ENCODE data around the gene XCR1.

The XCR1 gene

DNA sequence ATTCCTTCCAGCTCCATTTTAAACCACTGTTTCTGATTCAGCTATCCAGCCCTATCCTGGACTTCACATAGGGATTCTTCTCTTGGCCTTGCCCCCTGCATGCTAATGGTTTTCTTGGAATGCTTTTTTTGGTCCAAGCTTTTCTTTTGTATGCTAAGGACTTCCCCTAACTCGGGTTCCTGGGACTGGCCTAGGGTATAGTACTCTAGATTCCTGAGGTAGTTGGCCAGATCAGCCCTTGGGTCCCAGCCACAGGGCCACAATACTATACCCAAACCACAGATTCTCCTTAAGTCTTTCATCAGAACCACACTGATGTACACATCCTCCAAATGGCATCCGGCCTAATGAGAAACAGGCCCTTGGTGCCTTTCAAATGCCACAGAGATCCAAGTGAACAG is 34.5 kb downstream of the XCR1 start:
- H3K4me2 ChIP-seq: peak overlapping the region; percentile 90
- H3K36me3 ChIP-seq: peaks cover 19% of the 10 kb centered on the region
- 0 out of 2 replicates have a peak overlapping the region, but pooled peaks have one; percentile 10 for H3K27ac ChIP-seq

DNA sequence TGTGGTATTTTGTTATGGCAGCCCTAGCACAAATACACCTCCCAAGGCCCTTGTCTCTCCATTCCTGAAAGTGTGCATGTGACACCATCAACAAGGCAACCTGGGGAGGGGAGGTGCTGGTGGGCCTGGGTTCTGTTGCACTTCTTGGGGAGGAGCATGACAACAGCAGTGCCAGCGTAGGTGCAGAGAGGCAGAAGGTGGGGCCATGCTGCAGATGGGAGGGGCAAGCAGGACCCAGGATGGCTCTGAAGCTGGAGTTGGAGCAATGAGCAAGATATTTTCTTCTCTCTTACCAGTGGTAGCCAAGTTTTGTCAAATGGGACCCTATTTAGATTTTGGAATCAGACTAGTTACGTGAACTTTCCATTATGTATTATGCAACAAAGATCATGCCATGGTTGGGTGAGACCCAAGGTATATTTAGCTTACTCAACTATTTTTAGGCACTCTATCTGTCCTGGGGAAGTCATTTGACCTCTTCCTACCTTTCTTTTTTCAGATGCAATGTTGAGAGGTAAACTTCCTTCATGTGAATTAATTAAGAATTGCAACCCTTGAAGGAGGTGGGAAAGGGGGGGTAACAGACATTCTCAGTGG is 35.1 kb downstream of the XCR1 start:
- no peaks in the 10 kb centered on the region for H3K9me3 ChIP-seq
- H3K36me3 ChIP-seq: peaks cover 25% of the 10 kb centered on the region
- H3K4me3 ChIP-seq: no peak overlapping the region
- no peaks in the 10 kb centered on the region for H3K27me3 ChIP-seq
- H4K20me1 ChIP-seq: peaks cover 57% of the 10 kb centered on the region
- H3K27ac ChIP-seq: peak overlapping the region; percentile 10; the same call in 1 of the 2 replicates
- peak overlapping the region; percentile 90 for H3K4me2 ChIP-seq
- TF ChIP-seq Cebpa-rat (IDR thresholded peaks at IDR 0.05): no peak
- H3K4me1 ChIP-seq: peaks cover 42% of the 10 kb centered on the region
- no peak overlapping the region for H3K9ac ChIP-seq

More for the DNA sequence above, 34.5 kb downstream of the XCR1 start:
- Histone ChIP-seq H4K20me1 (peaks cover 52% of the 10 kb centered on the region), H3K27me3 (no peaks in the 10 kb centered on the region), H3K4me1 (peaks cover 42% of the 10 kb centered on the region), H3K4me3 (no peak overlapping the region), H3K9me3 (no peaks in the 10 kb centered on the region), H3K9ac (no peak overlapping the region)
- no peak for TF ChIP-seq Cebpa-rat (IDR thresholded peaks at IDR 0.05)

- H3K9ac ChIP-seq: no peak overlapping the region
- TF ChIP-seq Cebpa-rat (IDR thresholded peaks at IDR 0.05): no peak
- H3K27me3 ChIP-seq: no peaks in the 10 kb centered on the region
- no peaks in the 10 kb centered on the region for H3K9me3 ChIP-seq
- H3K36me3 ChIP-seq: peaks cover 32% of the 10 kb centered on the region
- peak overlapping the region; percentile 90 for H3K4me2 ChIP-seq
- no peak overlapping the region for H3K4me3 ChIP-seq
- H4K20me1 ChIP-seq: peaks cover 66% of the 10 kb centered on the region
- H3K4me1 ChIP-seq: peaks cover 41% of the 10 kb centered on the region
- peak overlapping the region; percentile 4; the same call in 1 of the 2 replicates for H3K27ac ChIP-seq
Observed at GRCh38 chr3:45991341-45991740, 35.9 kb downstream of the XCR1 start.

- H3K27ac ChIP-seq: no peak overlapping the region
Observed at GRCh38 chr3:45990181-45990580, 37.1 kb downstream of the XCR1 start.

DNA sequence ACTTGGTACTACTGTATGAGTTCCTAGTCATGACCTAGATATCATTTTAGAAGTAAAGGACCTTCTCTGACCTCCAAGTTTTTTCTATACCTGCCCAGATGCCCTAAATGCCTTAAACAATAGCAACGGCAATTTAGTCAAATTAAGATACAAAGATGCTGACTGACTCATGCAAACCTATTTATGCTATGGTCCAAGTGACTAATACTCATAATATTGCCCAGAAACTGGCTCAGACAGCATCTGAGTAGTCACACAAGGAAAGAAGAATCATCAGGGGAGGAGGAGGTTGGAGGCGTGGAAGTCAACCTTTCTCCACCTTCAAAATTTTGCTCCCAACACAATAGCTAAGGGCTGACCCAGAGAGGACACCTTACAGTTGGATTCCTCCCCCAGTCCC is 38.5 kb downstream of the XCR1 start:
- no peak overlapping the region for H3K4me3 ChIP-seq
- no peaks in the 10 kb centered on the region for H3K9me3 ChIP-seq
- H3K4me1 ChIP-seq: peaks cover 27% of the 10 kb centered on the region
- H3K27me3 ChIP-seq: no peaks in the 10 kb centered on the region
- no peak overlapping the region for H3K27ac ChIP-seq
- H3K36me3 ChIP-seq: peaks cover 58% of the 10 kb centered on the region
- H4K20me1 ChIP-seq: peaks cover 90% of the 10 kb centered on the region
- no peak overlapping the region for H3K9ac ChIP-seq
- H3K4me2 ChIP-seq: no peak overlapping the region
- no peak for TF ChIP-seq Cebpa-rat (IDR thresholded peaks at IDR 0.05)

More at GRCh38 chr3:45990181-45990580, 37.1 kb downstream of the XCR1 start:
- H3K9ac ChIP-seq: no peak overlapping the region
- peaks cover 36% of the 10 kb centered on the region for H3K4me1 ChIP-seq
- no peaks in the 10 kb centered on the region for H3K27me3 ChIP-seq
- H4K20me1 ChIP-seq: peaks cover 78% of the 10 kb centered on the region
- H3K36me3 ChIP-seq: peaks cover 44% of the 10 kb centered on the region
- no peaks in the 10 kb centered on the region for H3K9me3 ChIP-seq
- TF ChIP-seq Cebpa-rat (IDR thresholded peaks at IDR 0.05): no peak
- no peak overlapping the region for H3K4me3 ChIP-seq
- no peak overlapping the region for H3K4me2 ChIP-seq

DNA sequence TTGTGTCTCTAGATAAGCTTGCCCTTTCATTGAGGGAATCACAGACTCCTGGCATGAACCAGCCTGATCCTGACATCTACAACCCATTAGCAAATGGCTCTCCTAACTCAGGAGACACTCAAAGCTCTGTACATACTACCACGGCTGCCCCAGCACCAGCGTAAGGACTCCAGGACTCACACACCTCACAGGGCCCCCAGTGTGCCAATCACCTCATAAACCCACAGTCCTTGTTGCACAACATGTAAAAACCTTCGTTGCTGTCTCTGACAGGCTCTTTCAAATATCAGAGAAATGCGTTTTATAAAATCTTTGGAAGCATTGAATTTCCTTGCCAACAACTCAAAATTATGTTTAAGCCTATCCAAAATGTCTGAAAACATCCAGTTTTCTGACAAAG is 38.9 kb downstream of the XCR1 start:
- H3K27ac ChIP-seq: no peak overlapping the region

DNA sequence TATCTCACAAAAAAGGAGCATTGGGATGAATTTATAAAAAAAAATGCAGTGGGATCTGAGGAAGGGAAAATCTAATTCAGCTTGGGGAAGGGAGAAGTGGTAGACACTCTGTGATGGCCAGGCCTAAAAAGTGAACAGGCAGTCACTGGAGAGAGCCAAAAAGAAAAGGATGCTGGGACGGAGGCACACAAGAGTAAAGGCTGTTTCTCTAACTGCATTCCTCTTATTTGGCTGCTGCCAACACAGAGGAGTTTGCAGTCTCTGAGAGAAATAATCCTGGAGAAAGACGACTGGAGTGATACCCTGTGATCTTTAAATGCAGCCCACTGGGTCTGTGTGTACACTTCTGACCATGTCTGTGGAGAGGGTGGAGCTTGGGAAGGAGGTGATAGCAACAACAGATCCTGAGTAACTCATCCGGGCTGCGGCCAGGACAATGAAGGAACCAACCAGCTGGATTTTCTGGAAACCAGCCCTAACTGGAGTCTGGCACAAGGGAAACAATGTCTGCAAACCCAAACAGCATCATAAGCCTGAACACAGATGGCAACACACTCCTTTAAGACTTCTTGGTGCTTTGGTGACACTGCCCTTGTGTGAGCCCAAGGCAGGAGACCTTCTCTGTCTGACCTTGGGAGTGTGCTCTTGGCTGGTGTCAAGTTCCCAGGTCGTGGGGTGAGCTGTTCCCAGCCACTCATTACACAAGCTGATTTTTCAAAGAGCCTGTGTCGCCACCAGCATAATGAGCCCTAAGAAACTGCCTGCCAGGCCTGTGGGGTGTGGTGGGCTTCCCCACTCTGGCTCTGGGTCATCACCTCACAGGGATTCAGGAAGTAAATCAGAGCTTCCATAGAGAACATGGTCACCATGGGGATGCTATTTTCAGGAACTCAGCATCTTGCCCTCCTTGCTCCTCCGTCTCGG is 39.7 kb downstream of the XCR1 start:
- Histone ChIP-seq H3K4me1 (peaks cover 15% of the 10 kb centered on the region), H3K4me2 (no peak overlapping the region), H3K9ac (no peak overlapping the region), H3K4me3 (no peak overlapping the region), H4K20me1 (peaks cover 88% of the 10 kb centered on the region), H3K27me3 (no peaks in the 10 kb centered on the region), H3K9me3 (no peaks in the 10 kb centered on the region), H3K27ac (no peak overlapping the region), H3K36me3 (peaks cover 69% of the 10 kb centered on the region)
- TF ChIP-seq Cebpa-rat (IDR thresholded peaks at IDR 0.05): no peak

More for the DNA sequence above, 38.9 kb downstream of the XCR1 start:
- Histone ChIP-seq H3K27me3 (no peaks in the 10 kb centered on the region), H3K36me3 (peaks cover 62% of the 10 kb centered on the region), H3K9ac (no peak overlapping the region), H3K9me3 (no peaks in the 10 kb centered on the region), H3K4me1 (peaks cover 22% of the 10 kb centered on the region), H4K20me1 (peaks cover 90% of the 10 kb centered on the region), H3K4me2 (no peak overlapping the region), H3K4me3 (no peak overlapping the region)
- TF ChIP-seq Cebpa-rat (IDR thresholded peaks at IDR 0.05): no peak

DNA sequence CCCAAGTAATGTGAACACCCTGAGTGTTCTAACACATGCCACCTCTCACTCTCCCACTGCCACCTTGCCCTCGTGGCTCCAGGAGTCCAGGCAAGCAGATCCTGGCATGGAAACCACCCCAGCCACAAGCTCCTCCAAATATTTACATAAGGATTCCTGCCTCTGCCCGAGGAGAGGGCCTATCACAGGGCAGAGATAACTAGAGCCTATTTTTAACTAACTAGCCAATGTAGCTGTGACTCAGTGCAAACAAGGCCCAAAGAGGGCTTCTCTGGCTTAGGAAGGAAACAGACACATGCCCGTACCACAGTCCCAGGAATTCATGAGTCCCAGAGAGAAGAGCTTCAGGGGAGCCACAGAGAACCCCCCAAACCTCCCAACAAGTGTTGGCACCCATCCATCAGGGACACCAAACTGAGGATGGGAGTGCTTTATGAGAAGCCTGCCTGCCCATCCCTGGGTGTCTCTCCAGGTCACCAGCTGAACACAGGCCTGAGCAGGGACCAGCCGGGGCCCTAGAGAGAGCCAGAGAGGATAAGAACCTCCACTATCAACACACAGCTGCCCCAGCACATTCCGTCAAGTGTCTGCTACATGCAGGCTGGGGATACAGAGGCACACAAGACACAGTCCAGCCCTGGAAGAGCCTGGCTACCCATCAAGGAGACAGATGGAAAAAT is 40.8 kb downstream of the XCR1 start:
- no peak overlapping the region for H3K4me3 ChIP-seq
- no peaks in the 10 kb centered on the region for H3K9me3 ChIP-seq
- H3K36me3 ChIP-seq: peaks cover 74% of the 10 kb centered on the region
- TF ChIP-seq Cebpa-rat (IDR thresholded peaks at IDR 0.05): no peak
- peaks cover 86% of the 10 kb centered on the region for H4K20me1 ChIP-seq
- H3K27me3 ChIP-seq: no peaks in the 10 kb centered on the region
- peaks cover 10% of the 10 kb centered on the region for H3K4me1 ChIP-seq
- no peak overlapping the region for H3K9ac ChIP-seq
- H3K4me2 ChIP-seq: no peak overlapping the region
- H3K27ac ChIP-seq: no peak overlapping the region

DNA sequence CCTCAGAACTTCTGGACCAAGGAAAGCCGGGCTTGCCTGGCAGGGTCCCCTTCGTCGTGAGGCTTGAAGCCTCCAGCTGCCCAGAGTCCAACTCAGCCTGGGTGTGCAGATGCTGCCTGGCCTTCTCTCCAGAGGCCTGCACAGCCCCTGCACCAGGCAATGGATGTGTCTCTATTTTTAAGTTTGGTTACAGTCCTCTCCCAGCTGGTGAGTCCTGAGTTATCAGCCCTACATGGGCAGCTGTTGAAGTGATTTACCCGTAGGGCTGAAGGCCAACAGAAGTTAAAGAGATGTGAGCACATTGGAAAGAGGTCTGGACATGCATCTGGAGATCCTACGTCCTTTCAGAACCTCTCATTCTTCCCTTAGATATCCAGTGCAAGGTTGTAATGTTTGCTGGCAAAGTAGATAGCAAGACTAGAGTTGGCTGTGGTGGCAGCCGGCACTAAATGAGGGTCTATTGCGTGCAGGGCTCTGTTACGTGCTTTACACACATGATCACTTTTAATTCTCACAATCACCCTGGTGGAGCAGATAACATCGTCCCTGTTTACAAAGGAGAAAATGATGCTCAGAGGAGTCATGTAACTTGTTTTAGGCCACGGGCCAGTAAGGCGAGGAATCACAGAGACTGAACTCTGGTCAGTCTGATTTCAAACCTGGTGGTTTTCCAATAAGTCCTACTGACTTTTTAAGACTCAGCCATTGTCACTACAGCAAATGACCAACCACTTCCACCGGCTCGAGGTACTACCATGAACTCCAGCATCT is 41.6 kb downstream of the XCR1 start:
- H3K4me3 ChIP-seq: no peak overlapping the region
- no peaks in the 10 kb centered on the region for H3K27me3 ChIP-seq
- peaks cover 80% of the 10 kb centered on the region for H4K20me1 ChIP-seq
- no peaks in the 10 kb centered on the region for H3K9me3 ChIP-seq
- H3K36me3 ChIP-seq: peaks cover 81% of the 10 kb centered on the region
- no peak overlapping the region for H3K27ac ChIP-seq
- no peak overlapping the region for H3K4me2 ChIP-seq
- no peak for TF ChIP-seq Cebpa-rat (IDR thresholded peaks at IDR 0.05)
- H3K4me1 ChIP-seq: peaks cover 9% of the 10 kb centered on the region; the same call in 1 of the 2 replicates
- no peak overlapping the region for H3K9ac ChIP-seq

Data from BLaER1 (cell line).